Activated T-cell treated with anti-CD3 and anti-CD28 coated beads, Interleukin-2, amount 50 U/mL, for 1 hour (primary cell): ENCODE results near the gene C11orf24.
"Not testable (repeated sequence)": the region's sequence is repeated elsewhere in the genome, so short reads cannot be mapped to it uniquely, and the experiment has no call there.

Experiments used
- DNase-seq: peaks from one replicate; pipeline ENCODE4 v3.0.0-alpha.2; 2020

Gene C11orf24

DNA sequence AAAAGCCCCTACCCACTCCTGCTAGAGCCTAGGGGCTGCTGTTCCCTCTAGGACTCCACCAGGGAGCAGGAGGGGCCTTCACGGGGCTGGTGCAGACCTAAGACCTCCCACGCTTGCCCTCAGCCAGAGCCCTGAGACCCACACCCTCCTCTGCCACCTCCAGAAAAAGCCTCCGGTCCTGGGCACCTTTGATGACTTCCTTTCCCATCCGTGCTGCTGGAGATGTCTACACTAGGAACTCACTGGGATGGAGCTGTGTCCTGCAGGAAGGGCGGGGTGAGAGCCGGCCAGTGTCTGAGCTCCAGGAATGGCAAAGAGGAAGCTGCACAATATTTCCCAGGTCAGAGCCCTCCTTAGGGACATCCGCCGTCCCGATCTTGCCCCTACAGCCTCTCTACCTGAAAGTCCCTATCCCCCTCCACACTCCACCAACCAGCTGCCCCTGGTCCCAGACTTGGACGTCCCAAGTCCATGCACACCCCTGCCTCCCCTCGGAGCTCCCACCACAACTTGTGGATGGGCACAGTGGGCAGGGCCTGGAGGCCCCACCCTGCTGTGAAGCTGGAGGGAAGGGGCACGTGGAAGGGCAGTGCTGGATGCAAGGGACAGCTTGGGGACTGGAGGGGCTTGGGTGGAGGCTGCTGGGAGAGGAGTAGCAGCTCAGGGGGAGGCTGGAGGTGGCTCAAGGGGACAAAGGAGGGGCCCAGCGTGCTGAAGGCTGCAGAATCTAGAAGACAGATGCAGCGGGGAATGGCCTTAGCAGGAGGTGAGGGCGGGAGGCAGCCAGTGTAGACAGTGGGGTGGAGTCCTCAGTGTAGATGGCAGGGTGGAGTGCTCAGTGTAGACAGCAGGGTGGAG, 27.1 kb upstream of the C11orf24 start:
- DNase-seq: no peak

DNA sequence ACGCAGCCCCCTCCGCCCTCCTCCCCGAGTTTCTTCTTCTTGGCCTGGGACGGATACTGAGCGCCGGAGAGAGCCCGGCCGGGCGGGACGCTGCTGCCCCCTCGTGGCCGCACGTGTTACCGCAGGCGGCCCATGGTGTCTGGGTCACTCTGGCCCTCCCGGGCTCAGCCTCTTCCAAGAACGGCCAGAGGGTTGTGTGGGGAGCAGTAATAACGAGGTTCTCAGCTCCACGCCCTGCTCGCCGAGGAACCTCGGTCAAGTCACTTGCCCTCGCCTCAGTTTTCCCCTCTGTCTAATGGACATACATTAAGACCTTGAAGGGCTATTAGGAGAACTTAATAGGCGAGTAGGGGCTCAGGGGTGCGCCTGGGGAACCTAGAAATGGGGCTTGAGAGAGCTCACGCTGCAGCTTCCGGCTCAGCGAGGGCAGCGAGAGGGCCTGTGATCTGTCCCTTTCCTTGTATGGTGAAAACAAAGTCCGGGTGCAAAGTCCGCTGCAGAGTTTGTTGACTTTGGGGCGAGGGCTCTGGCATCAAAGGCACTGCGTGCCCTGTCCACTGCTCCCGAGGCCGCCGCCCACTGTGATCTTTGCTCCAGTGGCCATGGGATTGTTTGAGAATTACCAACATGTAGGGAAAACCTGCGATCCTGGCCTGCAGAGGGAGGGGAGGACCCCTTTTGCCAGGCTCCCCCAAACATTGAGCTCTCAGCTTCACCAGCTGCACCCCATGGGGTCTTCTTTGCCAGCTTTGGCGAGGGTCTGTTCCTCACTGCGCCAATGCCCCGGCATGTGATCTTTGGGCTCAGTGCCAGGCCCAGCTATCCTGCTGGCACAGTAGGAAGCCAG, 26.3 kb upstream of the C11orf24 start:
- peak; percentile 82 for DNase-seq

DNA sequence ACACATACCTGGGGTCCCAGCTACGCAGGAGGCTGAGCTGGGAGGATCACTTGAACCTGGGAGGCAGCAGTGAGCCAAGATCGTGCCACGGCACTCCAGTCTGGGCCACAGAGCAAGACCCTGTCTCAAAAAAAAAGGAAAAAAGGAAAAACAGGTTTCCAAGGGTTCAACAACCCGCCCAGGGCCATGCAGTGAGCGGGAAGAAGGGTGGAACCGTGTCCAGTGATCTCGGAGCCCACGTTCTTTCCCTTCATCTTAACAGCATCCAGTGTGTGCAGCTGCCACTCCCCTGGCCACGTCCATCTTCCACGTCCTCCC, 25.7 kb upstream of the C11orf24 start:
- no peak for DNase-seq

GRCh38 chr11:68297052-68297378, 25.2 kb upstream of the C11orf24 start:
- no peak for DNase-seq

DNA sequence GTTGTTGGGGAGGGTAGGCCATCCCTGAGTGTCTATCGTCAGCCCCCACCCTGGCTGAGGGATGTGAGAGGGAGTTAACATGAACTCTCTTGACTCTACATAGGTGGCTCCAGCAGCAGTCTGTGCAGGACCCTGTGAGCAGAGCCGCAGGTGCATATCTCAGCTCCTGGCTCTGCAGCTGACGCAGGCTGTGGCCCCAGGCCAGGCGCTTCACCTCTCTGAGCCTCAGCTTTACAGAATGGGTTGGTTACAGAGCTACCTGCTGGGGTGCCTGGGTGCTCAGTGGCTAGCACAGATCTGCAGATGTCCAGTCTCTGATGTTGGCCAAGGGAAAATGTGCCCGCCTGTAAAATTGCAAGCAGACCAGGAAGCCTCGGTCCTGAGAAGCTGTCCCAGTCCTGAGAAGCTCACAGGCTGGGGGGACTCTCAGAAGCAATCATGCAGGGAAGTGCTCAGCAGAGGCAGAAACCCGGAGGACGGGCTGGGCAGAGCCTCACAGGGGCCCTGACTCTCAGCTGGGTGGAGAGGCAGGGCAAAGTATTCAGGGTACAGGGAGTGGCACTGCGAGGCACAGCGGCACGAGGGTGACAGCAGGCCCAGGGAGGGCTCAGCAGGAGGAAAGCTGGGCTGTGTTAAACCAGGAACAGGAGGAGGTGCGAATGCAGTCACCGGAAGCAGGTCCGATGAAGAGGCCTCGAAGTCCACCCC, 24.7 kb upstream of the C11orf24 start:
- no peak for DNase-seq

DNA sequence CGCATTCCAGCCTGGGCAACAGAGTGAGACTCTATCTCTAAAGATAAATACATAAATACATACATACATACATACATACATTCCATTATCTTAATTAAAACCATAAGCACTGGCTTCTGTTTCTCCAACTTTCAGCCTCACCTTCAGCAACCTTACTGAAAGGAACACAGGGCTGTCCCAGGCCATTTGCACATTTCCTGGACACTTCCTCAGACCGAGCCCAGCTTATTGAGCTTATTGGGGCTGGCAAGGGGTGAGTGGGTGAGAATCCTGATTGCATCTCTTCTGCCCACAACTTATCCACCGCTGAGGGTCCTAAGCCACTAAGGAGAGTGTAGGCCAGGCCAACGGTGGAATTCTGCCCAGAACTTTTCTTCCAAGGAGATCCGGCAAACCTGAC, 24.2 kb upstream of the C11orf24 start:
- DNase-seq: no peak

DNA sequence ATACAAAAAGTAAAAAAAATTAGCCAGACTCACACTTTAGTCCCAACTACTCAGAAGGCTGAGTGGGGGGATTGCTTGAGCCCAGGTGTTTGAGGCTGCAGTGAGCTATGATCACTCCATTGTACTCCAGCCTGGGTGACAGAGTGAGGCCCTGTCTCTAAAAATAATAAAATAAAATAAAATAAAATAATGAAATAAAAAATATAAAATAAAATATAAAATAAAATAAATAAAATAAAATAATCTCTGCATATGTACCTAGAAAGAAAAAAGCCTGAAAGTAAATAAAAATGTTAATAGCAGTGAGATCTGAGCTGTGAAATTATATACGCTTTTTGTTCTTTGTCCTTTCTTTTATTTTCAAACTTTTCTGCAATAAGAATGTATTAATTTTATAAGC, 23.5 kb upstream of the C11orf24 start:
- no peak for DNase-seq

GRCh38 chr11:68293708-68294107, 21.9 kb upstream of the C11orf24 start:
- no peak for DNase-seq

DNA sequence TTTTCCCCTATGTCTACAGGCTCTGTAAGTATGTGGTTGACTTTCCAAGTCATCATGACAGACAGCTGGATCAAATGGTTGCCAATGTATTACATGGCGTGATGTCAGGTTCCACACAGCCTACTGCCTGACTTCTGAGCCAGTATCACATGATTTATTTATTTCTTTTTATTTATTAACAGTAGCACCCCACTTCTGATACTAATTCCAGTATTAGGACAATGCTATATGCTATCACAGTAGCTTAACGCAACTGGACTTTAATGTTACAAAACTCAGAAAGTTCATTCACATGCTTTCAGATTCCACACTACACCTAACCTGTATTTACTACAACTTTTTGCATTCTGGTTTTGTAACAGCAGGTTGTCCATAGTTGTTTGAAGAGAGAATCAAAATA, 17.7 kb upstream of the C11orf24 start:
- DNase-seq: no peak

DNA sequence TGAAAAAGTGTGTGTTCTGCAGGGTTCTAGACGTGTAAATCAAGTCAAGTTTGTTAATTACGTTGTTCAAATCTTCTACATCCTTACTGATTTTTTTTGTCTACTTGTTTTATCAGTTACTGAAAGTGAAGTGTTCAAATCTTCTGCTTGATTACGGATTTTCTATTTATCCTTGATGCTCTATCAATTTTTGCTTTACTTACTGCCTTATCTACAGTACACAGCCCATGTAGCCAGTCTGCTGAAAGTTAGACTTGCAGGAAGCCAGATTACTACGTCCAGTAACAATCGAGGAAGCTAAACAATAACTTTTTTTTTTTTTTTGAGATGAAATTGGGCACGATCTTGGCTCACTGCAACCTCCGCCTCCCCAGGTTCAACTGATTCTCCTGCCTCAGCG, 15.6 kb upstream of the C11orf24 start:
- DNase-seq: no peak

GRCh38 chr11:68284588-68284987, 12.8 kb upstream of the C11orf24 start:
- not testable (repeated sequence) for DNase-seq

DNA sequence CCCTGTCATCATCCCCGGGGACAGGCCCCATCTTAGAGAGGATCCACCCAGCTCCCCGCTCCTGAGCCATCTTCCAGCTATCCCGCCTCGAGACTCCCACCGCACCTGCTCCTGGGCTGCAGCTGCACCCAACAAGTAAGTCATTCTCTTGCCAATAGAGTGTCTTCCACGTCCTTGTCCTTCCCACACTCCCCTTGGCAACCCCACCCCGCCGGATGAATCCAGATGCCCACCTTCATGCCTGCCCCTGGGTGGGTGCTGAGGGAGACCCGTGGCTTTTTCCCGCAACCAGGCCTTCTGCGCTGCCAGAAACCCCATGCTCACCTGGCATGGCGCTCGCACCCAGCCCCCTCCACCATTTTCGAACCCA, 11.1 kb upstream of the C11orf24 start:
- DNase-seq: no peak

DNA sequence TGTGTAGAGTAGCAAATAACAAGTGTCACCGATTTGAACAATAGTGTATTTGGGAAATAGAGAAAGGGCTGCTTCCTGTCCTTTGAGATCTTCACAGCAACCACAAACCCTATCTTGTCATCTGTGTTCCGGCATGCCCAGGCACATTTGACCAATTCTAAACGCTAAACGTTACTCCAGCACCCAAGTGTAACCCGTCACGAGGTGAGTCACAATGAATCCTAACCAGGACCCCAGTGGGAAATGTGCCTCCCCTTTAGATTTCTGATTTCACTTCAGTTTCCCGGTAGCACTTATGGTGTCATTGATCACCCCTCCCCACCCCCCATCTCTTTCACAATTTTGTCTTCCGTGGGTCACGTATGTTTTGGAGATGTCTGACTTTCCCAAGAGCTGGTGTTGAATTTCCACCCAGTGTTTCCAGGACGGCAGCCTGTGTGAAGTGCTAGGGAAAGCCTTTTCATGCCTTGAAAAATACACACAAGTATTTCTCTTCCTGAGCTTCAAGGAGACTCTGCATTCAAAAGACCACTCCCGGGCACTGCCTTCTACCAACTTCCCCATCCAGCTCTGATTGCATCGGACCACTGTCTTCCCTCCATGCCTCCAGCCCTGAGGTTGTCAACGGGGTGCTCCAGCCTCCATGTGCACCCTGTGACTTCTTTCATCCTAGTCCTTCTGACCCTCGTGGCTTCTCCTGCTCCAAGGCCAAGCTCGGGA, 10.5 kb upstream of the C11orf24 start:
- no peak for DNase-seq

GRCh38 chr11:68279676-68280075, 7.9 kb upstream of the C11orf24 start:
- DNase-seq: no peak

GRCh38 chr11:68276861-68277260, 5.1 kb upstream of the C11orf24 start:
- no peak for DNase-seq

- DNase-seq: no peak
These were observed 4.1 kb upstream of the C11orf24 start for GRCh38 chr11:68275721-68276507.

DNA sequence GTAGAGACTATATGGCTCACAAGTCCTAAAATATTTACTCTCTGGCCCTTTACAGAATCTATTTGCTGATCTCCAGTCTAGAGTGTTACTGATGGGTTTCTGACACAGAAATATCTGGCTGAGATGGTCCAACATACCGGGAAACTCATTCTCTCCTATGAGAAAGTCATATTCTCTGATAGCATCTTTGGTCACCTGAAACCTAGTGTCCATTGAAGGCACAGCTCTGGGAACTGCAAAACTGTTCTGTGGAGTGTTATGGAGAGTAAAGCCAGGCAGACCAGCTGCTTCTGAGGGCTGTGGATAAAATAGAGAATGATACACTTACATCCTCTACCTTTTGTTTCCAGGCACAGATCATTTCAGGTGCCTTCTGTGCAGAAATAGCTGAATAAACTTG, 2.5 kb upstream of the C11orf24 start:
- no peak for DNase-seq

DNA sequence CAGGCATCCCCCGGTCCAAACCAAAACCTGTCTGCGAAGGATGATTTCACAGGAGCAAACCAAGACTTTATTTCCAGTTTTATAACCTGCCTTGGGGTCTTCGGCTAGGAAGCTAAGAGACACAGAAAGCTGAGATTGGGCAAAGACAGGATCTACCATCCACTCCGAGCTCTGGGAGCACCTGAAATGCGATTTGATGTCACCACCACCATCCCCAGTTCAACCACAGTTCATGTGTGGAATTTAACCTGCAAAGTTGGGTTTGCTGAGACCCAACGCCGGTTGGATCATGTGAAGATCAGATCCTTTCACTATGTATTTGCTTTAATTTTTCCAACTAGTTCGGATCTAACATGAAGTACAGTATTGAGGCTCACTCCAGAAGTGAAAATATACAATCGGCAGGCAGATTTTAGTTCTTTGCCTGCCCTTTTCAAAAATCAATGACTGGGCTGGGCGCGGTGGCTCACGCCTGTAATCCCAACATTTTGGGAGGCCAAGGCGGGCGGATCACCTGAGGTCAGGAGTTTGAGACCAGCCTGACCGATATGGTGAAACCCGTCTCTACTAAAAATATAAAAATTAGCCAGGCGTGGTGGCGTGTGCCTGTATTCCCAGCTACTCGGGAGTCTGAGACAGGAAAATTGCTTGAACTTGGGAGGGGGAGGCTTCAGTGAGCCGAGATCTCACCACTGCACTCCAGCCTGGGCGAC, 1.4 kb upstream of the C11orf24 start:
- no peak for DNase-seq

DNA sequence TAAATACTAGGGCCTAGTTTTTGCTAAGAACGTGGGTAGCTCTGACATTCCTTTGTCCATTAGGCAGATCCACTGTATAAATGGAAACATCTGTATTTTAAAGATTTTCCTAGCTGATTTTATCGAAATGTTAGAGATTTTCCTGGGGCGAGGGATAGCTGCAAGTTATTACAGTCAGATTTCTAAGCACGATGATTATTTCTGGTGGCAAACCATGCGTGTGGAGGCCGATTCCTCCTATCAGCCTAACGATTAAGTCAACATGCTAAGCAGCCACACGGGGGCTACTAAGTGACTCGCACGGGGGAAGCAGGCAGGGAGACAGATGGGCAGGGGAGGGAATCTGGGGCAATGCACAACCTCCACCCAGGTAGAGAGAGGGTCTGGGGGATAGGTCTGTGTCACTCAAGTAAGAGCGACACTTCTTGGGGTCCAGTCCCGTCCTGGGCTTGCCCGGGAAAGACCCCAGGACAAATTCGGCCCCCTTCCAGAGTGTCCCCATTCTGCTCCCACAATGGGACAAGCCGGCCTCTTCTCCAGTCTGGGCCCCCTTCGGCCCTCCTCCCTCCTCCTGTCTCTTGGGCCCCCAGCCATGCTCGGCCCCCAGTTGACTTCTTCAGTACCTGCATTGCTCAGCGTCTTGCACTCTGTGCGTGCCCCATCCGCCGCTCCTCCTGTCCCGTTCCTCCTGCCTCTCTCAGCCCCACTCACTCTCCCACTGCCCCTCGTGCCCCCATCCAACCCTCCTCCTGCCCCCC, 571 bp downstream of the C11orf24 start:
- peak; percentile 63 for DNase-seq

- no peak for DNase-seq
These were observed 1.4 kb downstream of the C11orf24 start for GRCh38 chr11:68270196-68271022.
